Stimulated activated CD8-positive, alpha-beta memory T cell treated with anti-CD3 and anti-CD28 coated beads, Interleukin-15, amount 100 ng/mL, for 48 hours (primary cell): ENCODE measurements around the gene RCVRN.

Experiments used
- DNase-seq, 2 donors: peaks; one replicate each; pipeline ENCODE4 v3.0.0-alpha.2; 2020; ENCODE audit warnings: low read depth in 2 of 2

RCVRN gene

GRCh38 chr17:9850151-9850550 is 54.9 kb downstream of the RCVRN start:
- no peak for DNase-seq
